ENCODE measurements around the gene SDK1.

The SDK1 gene

GRCh38 chr7:3345699-3346481, 44.8 kb downstream of the SDK1 start:
- no peaks in the 10 kb centered on the region for H3K9me3 ChIP-seq (ENCODE audit: severe bottlenecking)
- H3K36me3 ChIP-seq, result no peaks in the 10 kb centered on the region; the same call in 1 of the 2 replicates
- H3K27me3 ChIP-seq (ENCODE audit: insufficient read depth, low read depth, severe bottlenecking), result no peaks in the 10 kb centered on the region
- DNase-seq, result no peak
- H3K27ac ChIP-seq, result no peak overlapping the region
- no peak for TF ChIP-seq CTCF (IDR thresholded peaks at IDR 0.05; ENCODE audit: low read depth, low read length)
- H3K4me3 ChIP-seq (ENCODE audit: low read depth, low read length), result no peak overlapping the region

GRCh38 chr7:3349126-3349525, 48.1 kb downstream of the SDK1 start:
- DNase-seq, result no peak
- Histone ChIP-seq H3K36me3 (no peaks in the 10 kb centered on the region; the same call in 1 of the 2 replicates), H3K4me3 (ENCODE audit: low read depth, low read length) (no peak overlapping the region), H3K9me3 (ENCODE audit: severe bottlenecking) (no peaks in the 10 kb centered on the region), H3K27ac (no peak overlapping the region), H3K27me3 (ENCODE audit: insufficient read depth, low read depth, severe bottlenecking) (no peaks in the 10 kb centered on the region)
- TF ChIP-seq CTCF (IDR thresholded peaks at IDR 0.05; ENCODE audit: low read depth, low read length), result no peak

GRCh38 chr7:3356173-3356572, 55.1 kb downstream of the SDK1 start:
- Histone ChIP-seq H3K36me3 (no peaks in the 10 kb centered on the region), H3K27me3 (ENCODE audit: insufficient read depth, low read depth, severe bottlenecking) (no peaks in the 10 kb centered on the region), H3K4me3 (ENCODE audit: low read depth, low read length) (no peak overlapping the region), H3K27ac (no peak overlapping the region), H3K9me3 (ENCODE audit: severe bottlenecking) (no peaks in the 10 kb centered on the region)
- no peak for TF ChIP-seq CTCF (IDR thresholded peaks at IDR 0.05; ENCODE audit: low read depth, low read length)
- DNase-seq, result no peak

- no peak overlapping the region for H3K4me3 ChIP-seq (ENCODE audit: low read depth, low read length)
- DNase-seq, result no peak
- no peaks in the 10 kb centered on the region for H3K9me3 ChIP-seq (ENCODE audit: severe bottlenecking)
- no peak overlapping the region for H3K27ac ChIP-seq
- H3K27me3 ChIP-seq (ENCODE audit: insufficient read depth, low read depth, severe bottlenecking), result no peaks in the 10 kb centered on the region
- no peak for TF ChIP-seq CTCF (IDR thresholded peaks at IDR 0.05; ENCODE audit: low read depth, low read length)
- H3K36me3 ChIP-seq, result no peaks in the 10 kb centered on the region
These were observed 57.9 kb downstream of the SDK1 start for GRCh38 chr7:3358991-3359390.

- no peak overlapping the region for H3K27ac ChIP-seq
- DNase-seq, result no peak
- no peaks in the 10 kb centered on the region for H3K9me3 ChIP-seq (ENCODE audit: severe bottlenecking)
- no peak overlapping the region for H3K4me3 ChIP-seq (ENCODE audit: low read depth, low read length)
- no peak for TF ChIP-seq CTCF (IDR thresholded peaks at IDR 0.05; ENCODE audit: low read depth, low read length)
- H3K36me3 ChIP-seq, result no peaks in the 10 kb centered on the region
- no peaks in the 10 kb centered on the region for H3K27me3 ChIP-seq (ENCODE audit: insufficient read depth, low read depth, severe bottlenecking)
These were observed 66.2 kb downstream of the SDK1 start for GRCh38 chr7:3367261-3367660.
